Liver (tissue), 9 donors: ENCODE measurements around the gene BLID. TPM values are rescaled to one million over a fixed set of nuclear protein-coding genes. Genes with fewer than 3 reads are reported as not detected.

Experiments
- DNase-seq: peaks from one replicate; pipeline ENCODE4 v3.0.0-alpha.2; 2017; ENCODE audit warnings: low spot score
- H3K27ac ChIP-seq, 2 donors: one replicate each; pipeline ENCODE4 v1.7.0; 2013; ENCODE audit warnings: inconsistent platforms in 2 of 2, low read length in 2 of 2, control low read depth in 1 of 2, low read depth in 1 of 2, mild to moderate bottlenecking in 1 of 2
- H3K27me3 ChIP-seq, 4 donors: one replicate each; pipeline versions ENCODE4 v1.6.1 to v1.7.0; 2013; ENCODE audit warnings: low read length in 3 of 4, inconsistent platforms in 1 of 4, mild to moderate bottlenecking in 1 of 4, moderate library complexity in 1 of 4; ENCODE audit not compliant: control insufficient read depth in 4 of 4, insufficient read depth in 4 of 4
- H3K36me3 ChIP-seq, 4 donors: one replicate each; pipeline versions ENCODE4 v1.6.1 to v1.7.0; 2013; ENCODE audit warnings: low read length in 3 of 4, mild to moderate bottlenecking in 3 of 4, low read depth in 1 of 4, moderate library complexity in 1 of 4; ENCODE audit not compliant: control insufficient read depth in 4 of 4, insufficient read depth in 3 of 4
- H3K4me1 ChIP-seq, 4 donors: one replicate each; pipeline versions ENCODE4 v1.6.1 to v1.7.0; 2013; ENCODE audit warnings: low read length in 3 of 4, mild to moderate bottlenecking in 3 of 4, moderate library complexity in 1 of 4; ENCODE audit not compliant: control insufficient read depth in 4 of 4, insufficient read depth in 4 of 4
- H3K4me3 ChIP-seq, 3 donors: one replicate each; pipeline versions ENCODE4 v1.6.1 to v1.7.0; 2013; ENCODE audit warnings: low read length in 3 of 3, control low read depth in 1 of 3, low read depth in 1 of 3, mild to moderate bottlenecking in 1 of 3
- H3K9ac ChIP-seq, 2 donors: one replicate each; pipeline ENCODE4 v1.7.0; 2013; ENCODE audit warnings: low read length in 2 of 2, mild to moderate bottlenecking in 2 of 2, moderate library complexity in 2 of 2, control low read depth in 1 of 2, low read depth in 1 of 2
- H3K9me3 ChIP-seq, 4 donors: one replicate each; pipeline versions ENCODE4 v1.6.1 to v1.7.0; 2013; ENCODE audit warnings: low read length in 3 of 4; ENCODE audit not compliant: control insufficient read depth in 4 of 4
- EGR1 ChIP-seq, 2 donors: IDR thresholded peaks; 2 replicates each; pipeline ENCODE4 v1.6.1; 2016 to 2018; ENCODE audit warnings: antibody characterized with exemption in 2 of 2, low read depth in 2 of 2
- FOXA1 ChIP-seq: IDR thresholded peaks from 2 replicates; pipeline ENCODE4 v1.6.1; 2016; ENCODE audit warnings: antibody characterized with exemption
- FOXA2 ChIP-seq: IDR thresholded peaks from 2 replicates; pipeline ENCODE4 v1.6.1; 2016; ENCODE audit warnings: antibody characterized with exemption
- GABPA ChIP-seq, 2 donors: IDR thresholded peaks in 1 of 2; conservative IDR thresholded peaks in 1 of 2; 2 replicates each; pipeline ENCODE4 v1.6.1; 2016; ENCODE audit warnings: antibody characterized with exemption in 2 of 2, mild to moderate bottlenecking in 1 of 2, moderate library complexity in 1 of 2
- HNF4A ChIP-seq, 2 donors: conservative IDR thresholded peaks; 2 replicates each; pipeline ENCODE4 v1.6.1; 2016; ENCODE audit warnings: antibody characterized with exemption in 2 of 2, mild to moderate bottlenecking in 2 of 2
- HNF4G ChIP-seq: IDR thresholded peaks from 2 replicates; pipeline ENCODE4 v1.6.1; 2016; ENCODE audit warnings: antibody characterized with exemption
- JUND ChIP-seq, 2 donors: IDR thresholded peaks; 2 replicates each; pipeline ENCODE4 v1.6.1; 2016; ENCODE audit warnings: antibody characterized with exemption in 2 of 2
- NR2F2 ChIP-seq: IDR thresholded peaks from 2 replicates; pipeline ENCODE4 v1.6.1; 2016; ENCODE audit warnings: antibody characterized with exemption
- RAD21 ChIP-seq, 2 donors: IDR thresholded peaks; 2 replicates each; pipeline ENCODE4 v1.6.1; 2016; ENCODE audit warnings: antibody characterized with exemption in 2 of 2, mild to moderate bottlenecking in 2 of 2
- RXRA ChIP-seq, 2 donors: IDR thresholded peaks; 2 replicates each; pipeline ENCODE4 v1.6.1; 2017 to 2018; ENCODE audit warnings: antibody characterized with exemption in 2 of 2, mild to moderate bottlenecking in 1 of 2
- SP1 ChIP-seq: IDR thresholded peaks from 2 replicates; pipeline ENCODE4 v1.6.1; 2018; ENCODE audit warnings: antibody characterized with exemption, mild to moderate bottlenecking
- TAF1 ChIP-seq: conservative IDR thresholded peaks from 2 replicates; pipeline ENCODE4 v1.6.1; 2016; ENCODE audit warnings: antibody characterized with exemption, mild to moderate bottlenecking
- YY1 ChIP-seq: IDR thresholded peaks from 2 replicates; pipeline ENCODE4 v1.6.1; 2016; ENCODE audit warnings: antibody characterized with exemption, mild to moderate bottlenecking
- WGBS: extraction: QIAGEN DNeasy Blood & Tissue Kit; methylation state at CpG from one replicate; pipeline ENCODE4 v1.1.7; 2013; 5-methylcytosine and 5-hydroxymethylcytosine counted together
- polyA plus RNA-seq, 2 donors: library from polyadenylated mRNA; stranded (reverse) in 1 of 2; unstranded in 1 of 2; fragments of 200-250 nt in 1 of 2; fragments of >200 nt in 1 of 2; fragmentation: Nextera tagmentation in 1 of 2; extraction: Ambion mirVana in 1 of 2; gene quantifications; one replicate each; pipeline versions ENCODE4 v1.2.1 to v1.2.3, GENCODE V29; 2013 to 2015
- total RNA-seq, 2 donors: library from RNA; depleted of rRNA; stranded (reverse); fragments of >200 nt; gene quantifications; one replicate each; pipeline ENCODE4 v1.2.3, GENCODE V29; 2014
- TF ChIP-seq, protein P1 (sequence below): IDR thresholded peaks from 2 replicates; pipeline ENCODE4 v1.6.1; 2016; ENCODE audit warnings: antibody characterized with exemption
- TF ChIP-seq, protein P2 (sequence below): fragments of 150-350 bp; IDR thresholded peaks from 2 replicates; pipeline ENCODE4 v1.5.1; 2017; ENCODE audit warnings: improper control_type of control experiment, low read depth, low read length; ENCODE audit not compliant: missing input control
- TF ChIP-seq, protein P3 (sequence below): IDR thresholded peaks from 2 replicates; pipeline ENCODE4 v1.6.1; 2016; ENCODE audit warnings: antibody characterized with exemption
- TF ChIP-seq, protein P4 (sequence below): IDR thresholded peaks from 2 replicates; pipeline ENCODE4 v1.6.1; 2016; ENCODE audit warnings: antibody characterized with exemption, mild to moderate bottlenecking
- TF ChIP-seq, protein P5 (sequence below): IDR thresholded peaks from 2 replicates; pipeline ENCODE4 v1.6.1; 2016; ENCODE audit warnings: antibody characterized with exemption
- donor health status: healthy.
- donor health status: healthy.
- donor health status: healthy.
- donor health status: healthy.
- donor health status: healthy.

BLID gene
- total and polyA plus RNA-seq, 4 donors, result 0.18 to 0.84 (median 0.33) TPM; not detected in 1

DNA sequence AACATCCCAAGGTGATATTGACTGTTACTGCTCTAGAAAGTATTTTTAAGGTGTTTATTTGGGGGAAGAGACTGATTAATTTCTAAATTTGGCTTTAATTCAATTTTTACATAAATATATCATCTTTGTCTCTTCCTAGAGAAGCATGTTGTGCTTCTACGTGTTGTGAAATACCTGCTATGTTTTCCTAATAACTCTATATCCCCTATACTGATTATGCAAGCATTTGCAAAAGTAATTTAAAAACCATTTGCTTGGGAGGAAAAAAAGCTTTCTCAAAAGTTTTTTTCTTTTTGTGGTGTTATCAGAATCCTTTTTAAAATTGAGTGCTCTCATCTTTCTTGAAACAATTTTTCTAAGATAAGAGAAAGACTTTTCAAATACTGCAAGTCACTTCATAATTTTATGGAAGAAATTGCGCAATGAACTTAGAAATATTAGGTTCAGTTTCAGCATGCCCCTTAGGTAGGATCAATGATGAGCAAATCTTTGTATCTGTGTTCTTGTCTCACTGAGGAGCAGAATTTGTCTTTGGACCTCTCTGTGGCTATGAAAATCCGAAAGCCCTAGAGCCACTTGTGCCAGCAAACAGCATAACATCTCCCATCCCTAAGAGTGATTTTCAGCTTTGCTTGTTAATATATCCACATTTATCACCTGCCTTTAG is 7.4 kb upstream of the BLID start (continued):
- no peak for TF ChIP-seq JUND (IDR thresholded peaks at IDR 0.05)

DNA sequence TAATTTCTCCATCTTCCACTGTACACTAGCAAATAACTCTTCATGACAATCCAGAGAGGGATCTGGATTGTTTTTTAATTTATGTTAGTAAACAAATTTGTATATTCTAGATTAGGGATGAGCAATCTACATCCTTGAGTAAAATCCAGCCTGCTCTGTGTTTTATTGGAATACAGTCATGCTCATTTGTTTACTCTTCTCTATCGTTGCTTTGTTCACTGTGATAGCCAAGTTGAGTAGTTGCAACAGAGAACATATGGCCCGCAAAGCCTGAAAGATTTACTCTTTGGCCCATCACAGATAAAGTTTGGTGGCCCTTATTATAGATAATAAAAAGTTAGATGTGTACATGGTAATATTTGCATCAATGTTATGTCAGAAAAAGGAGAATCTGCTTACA is 6.2 kb upstream of the BLID start:
- Histone ChIP-seq H3K4me3 (no peak overlapping the region), H3K9me3 (no peaks in the 10 kb centered on the region), H3K27me3 (no peaks in the 10 kb centered on the region), H3K27ac (no peak overlapping the region), H3K4me1 (no peaks in the 10 kb centered on the region), H3K36me3 (no peaks in the 10 kb centered on the region), H3K9ac (no peak overlapping the region)
- TF ChIP-seq JUND (IDR thresholded peaks at IDR 0.05) (no peak), HNF4G (no peak), YY1 (no peak), RXRA (IDR thresholded peaks at IDR 0.05) (no peak), HNF4A (conservative IDR thresholded peaks at IDR 0.05) (no peak), FOXA2 (no peak), SP1 (no peak), FOXA1 (no peak), RAD21 (IDR thresholded peaks at IDR 0.05) (no peak), GABPA (IDR thresholded peaks at IDR 0.05 in 1 of 2, conservative IDR thresholded peaks at IDR 0.05 in 1 of 2) (no peak), EGR1 (IDR thresholded peaks at IDR 0.05; ENCODE audit: low read depth in 2 of 2) (no peak), TAF1 (no peak)
- TF ChIP-seq, protein P1, sequence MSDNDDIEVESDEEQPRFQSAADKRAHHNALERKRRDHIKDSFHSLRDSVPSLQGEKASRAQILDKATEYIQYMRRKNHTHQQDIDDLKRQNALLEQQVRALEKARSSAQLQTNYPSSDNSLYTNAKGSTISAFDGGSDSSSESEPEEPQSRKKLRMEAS, result no peak
- TF ChIP-seq, protein P2, sequence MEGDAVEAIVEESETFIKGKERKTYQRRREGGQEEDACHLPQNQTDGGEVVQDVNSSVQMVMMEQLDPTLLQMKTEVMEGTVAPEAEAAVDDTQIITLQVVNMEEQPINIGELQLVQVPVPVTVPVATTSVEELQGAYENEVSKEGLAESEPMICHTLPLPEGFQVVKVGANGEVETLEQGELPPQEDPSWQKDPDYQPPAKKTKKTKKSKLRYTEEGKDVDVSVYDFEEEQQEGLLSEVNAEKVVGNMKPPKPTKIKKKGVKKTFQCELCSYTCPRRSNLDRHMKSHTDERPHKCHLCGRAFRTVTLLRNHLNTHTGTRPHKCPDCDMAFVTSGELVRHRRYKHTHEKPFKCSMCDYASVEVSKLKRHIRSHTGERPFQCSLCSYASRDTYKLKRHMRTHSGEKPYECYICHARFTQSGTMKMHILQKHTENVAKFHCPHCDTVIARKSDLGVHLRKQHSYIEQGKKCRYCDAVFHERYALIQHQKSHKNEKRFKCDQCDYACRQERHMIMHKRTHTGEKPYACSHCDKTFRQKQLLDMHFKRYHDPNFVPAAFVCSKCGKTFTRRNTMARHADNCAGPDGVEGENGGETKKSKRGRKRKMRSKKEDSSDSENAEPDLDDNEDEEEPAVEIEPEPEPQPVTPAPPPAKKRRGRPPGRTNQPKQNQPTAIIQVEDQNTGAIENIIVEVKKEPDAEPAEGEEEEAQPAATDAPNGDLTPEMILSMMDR, result no peak
- TF ChIP-seq, protein P3, sequence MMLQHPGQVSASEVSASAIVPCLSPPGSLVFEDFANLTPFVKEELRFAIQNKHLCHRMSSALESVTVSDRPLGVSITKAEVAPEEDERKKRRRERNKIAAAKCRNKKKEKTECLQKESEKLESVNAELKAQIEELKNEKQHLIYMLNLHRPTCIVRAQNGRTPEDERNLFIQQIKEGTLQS, result no peak
- 49% methylated on average over 2 of the region's 2 CpGs for WGBS
- no peak for DNase-seq

DNA sequence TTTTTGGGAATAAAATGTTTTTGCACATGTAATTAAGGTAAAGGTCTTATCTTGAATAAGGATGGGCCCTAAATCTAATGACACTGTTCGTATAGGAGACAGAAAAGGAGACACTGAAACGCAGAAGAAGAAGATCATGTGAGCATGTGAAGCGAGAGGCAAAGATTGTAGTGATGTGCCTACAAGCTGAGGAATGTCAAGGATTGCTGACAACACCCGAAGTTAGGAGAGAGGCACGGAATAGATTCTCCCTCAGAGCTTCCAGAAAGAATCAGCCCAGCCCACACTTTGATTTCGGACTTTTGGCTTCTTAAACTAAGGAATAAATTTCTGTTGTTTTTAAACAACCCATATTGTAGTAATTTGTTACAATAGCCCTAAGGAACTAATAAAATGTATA is 4.1 kb upstream of the BLID start:
- WGBS, result 87% methylated on average over 6 of the region's 6 CpGs
- TF ChIP-seq FOXA1, result no peak
- TF ChIP-seq, protein P4, sequence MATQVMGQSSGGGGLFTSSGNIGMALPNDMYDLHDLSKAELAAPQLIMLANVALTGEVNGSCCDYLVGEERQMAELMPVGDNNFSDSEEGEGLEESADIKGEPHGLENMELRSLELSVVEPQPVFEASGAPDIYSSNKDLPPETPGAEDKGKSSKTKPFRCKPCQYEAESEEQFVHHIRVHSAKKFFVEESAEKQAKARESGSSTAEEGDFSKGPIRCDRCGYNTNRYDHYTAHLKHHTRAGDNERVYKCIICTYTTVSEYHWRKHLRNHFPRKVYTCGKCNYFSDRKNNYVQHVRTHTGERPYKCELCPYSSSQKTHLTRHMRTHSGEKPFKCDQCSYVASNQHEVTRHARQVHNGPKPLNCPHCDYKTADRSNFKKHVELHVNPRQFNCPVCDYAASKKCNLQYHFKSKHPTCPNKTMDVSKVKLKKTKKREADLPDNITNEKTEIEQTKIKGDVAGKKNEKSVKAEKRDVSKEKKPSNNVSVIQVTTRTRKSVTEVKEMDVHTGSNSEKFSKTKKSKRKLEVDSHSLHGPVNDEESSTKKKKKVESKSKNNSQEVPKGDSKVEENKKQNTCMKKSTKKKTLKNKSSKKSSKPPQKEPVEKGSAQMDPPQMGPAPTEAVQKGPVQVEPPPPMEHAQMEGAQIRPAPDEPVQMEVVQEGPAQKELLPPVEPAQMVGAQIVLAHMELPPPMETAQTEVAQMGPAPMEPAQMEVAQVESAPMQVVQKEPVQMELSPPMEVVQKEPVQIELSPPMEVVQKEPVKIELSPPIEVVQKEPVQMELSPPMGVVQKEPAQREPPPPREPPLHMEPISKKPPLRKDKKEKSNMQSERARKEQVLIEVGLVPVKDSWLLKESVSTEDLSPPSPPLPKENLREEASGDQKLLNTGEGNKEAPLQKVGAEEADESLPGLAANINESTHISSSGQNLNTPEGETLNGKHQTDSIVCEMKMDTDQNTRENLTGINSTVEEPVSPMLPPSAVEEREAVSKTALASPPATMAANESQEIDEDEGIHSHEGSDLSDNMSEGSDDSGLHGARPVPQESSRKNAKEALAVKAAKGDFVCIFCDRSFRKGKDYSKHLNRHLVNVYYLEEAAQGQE, result no peak
- TF ChIP-seq RAD21 (IDR thresholded peaks at IDR 0.05), result no peak
- TF ChIP-seq, protein P2, result no peak
- TF ChIP-seq, protein P3, result no peak
- TF ChIP-seq, protein P1, result no peak
- TF ChIP-seq, protein P5, sequence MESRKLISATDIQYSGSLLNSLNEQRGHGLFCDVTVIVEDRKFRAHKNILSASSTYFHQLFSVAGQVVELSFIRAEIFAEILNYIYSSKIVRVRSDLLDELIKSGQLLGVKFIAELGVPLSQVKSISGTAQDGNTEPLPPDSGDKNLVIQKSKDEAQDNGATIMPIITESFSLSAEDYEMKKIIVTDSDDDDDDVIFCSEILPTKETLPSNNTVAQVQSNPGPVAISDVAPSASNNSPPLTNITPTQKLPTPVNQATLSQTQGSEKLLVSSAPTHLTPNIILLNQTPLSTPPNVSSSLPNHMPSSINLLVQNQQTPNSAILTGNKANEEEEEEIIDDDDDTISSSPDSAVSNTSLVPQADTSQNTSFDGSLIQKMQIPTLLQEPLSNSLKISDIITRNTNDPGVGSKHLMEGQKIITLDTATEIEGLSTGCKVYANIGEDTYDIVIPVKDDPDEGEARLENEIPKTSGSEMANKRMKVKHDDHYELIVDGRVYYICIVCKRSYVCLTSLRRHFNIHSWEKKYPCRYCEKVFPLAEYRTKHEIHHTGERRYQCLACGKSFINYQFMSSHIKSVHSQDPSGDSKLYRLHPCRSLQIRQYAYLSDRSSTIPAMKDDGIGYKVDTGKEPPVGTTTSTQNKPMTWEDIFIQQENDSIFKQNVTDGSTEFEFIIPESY, result no peak
- no peak for TF ChIP-seq NR2F2
- TF ChIP-seq HNF4A (conservative IDR thresholded peaks at IDR 0.05), result no peak
- TF ChIP-seq RXRA (IDR thresholded peaks at IDR 0.05), result no peak
- no peak for TF ChIP-seq FOXA2
- no peak for TF ChIP-seq JUND (IDR thresholded peaks at IDR 0.05)
- no peak for TF ChIP-seq GABPA (IDR thresholded peaks at IDR 0.05 in 1 of 2, conservative IDR thresholded peaks at IDR 0.05 in 1 of 2)
- TF ChIP-seq EGR1 (IDR thresholded peaks at IDR 0.05; ENCODE audit: low read depth in 2 of 2), result no peak
- TF ChIP-seq SP1, result no peak
- TF ChIP-seq HNF4G, result no peak
- TF ChIP-seq YY1, result no peak
- TF ChIP-seq TAF1, result no peak
- H3K9ac ChIP-seq, result no peak overlapping the region
- no peak overlapping the region for H3K4me3 ChIP-seq
- H3K4me1 ChIP-seq, result no peaks in the 10 kb centered on the region
- no peak overlapping the region for H3K27ac ChIP-seq
- H3K36me3 ChIP-seq, result no peaks in the 10 kb centered on the region
- H3K27me3 ChIP-seq, result no peaks in the 10 kb centered on the region
- H3K9me3 ChIP-seq, result no peaks in the 10 kb centered on the region
- DNase-seq, result no peak
